ENCODE data around the gene ANGEL2. TPM values are rescaled to one million over a fixed set of nuclear protein-coding genes. Genes with fewer than 3 reads are reported as not detected.

Gene ANGEL2
- total and polyA plus RNA-seq, 2 of the 13 experiments (the other 11 are each of a cell fraction or from before 2014, with no cell fraction given), result 12.3 to 25.4 TPM

- no peak for TF ChIP-seq FOXM1 (CRISPR knock-in tag; IDR thresholded peaks at IDR 0.05)
- TF ChIP-seq ZNF232 (CRISPR knock-in tag; IDR thresholded peaks at IDR 0.05; ENCODE audit: borderline replicate concordance), result peak; percentile 86
- no peak for TF ChIP-seq CENPBD1 (CRISPR knock-in tag; IDR thresholded peaks at IDR 0.05; ENCODE audit: borderline replicate concordance, low read depth)
- peak; percentile 75 for TF ChIP-seq MXD1 (CRISPR knock-in tag; IDR thresholded peaks at IDR 0.05)
These were observed at the start of gene ANGEL2 (continued) for GRCh38 chr1:213015099-213016050.

- no peak overlapping the region for H3K4me3 ChIP-seq (replicated peaks in 1 of 3; ENCODE audit: insufficient read depth in 1 of 3, low read depth in 2 of 3, low read length in 3 of 3)
- no peaks in the 10 kb centered on the region for H3K27me3 ChIP-seq (ENCODE audit: control insufficient read depth in 1 of 2, insufficient read depth in 2 of 2, low read length in 2 of 2)
- ATAC-seq, result 0 out of 3 replicates have a peak, but pooled peaks have one; percentile 47
- H3K4me2 ChIP-seq (ENCODE audit: low read depth, low read length), result no peak overlapping the region
- H3K27ac ChIP-seq (ENCODE audit: extremely low read length, insufficient read depth, low read length), result no peak overlapping the region
- no peak for DNase-seq (ENCODE audit: low spot score)
- H3K9ac ChIP-seq (ENCODE audit: insufficient read depth, low read depth, low read length), result no peak overlapping the region
- no TSS peak for BruUV-seq (replicated peaks)
- peaks cover 22% of the 10 kb centered on the region for H3K4me1 ChIP-seq (ENCODE audit: insufficient read depth, low read length)
- WGBS (ENCODE audit: low lambda C conversion rate), result 100% methylated on average over 1 of the region's 1 CpG
- H3K9me3 ChIP-seq (ENCODE audit: low read length), result peaks cover 6% of the 10 kb centered on the region; the same call in 1 of the 2 replicates
- no peaks in the 10 kb centered on the region for H4K20me1 ChIP-seq (ENCODE audit: insufficient read depth, low read length)
- POLR2A ChIA-PET, result no interaction called here
- in situ Hi-C loops (cut with HindIII; ENCODE audit: extremely low pct_ligation_motif_present, low pct_unique_long_range_greater_than_20kb) (no loop called here), intact Hi-C loops (cut with micrococcal nuclease; ENCODE audit: unreplicated experiment) (no loop called here)
- peaks cover 0 to 4% of the 10 kb centered on the region in 2 experiments; a peak in 1 of 5 replicates for H3K36me3 ChIP-seq (replicated peaks in 1 of 2; ENCODE audit: control insufficient read depth in 1 of 2, insufficient read depth in 2 of 2, low read length in 2 of 2)
- no peak overlapping the region for H2AFZ ChIP-seq (ENCODE audit: low read length)
- peaks cover 74% of the 10 kb centered on the region for H3K79me2 ChIP-seq (ENCODE audit: insufficient read depth, low read length)
- CTCF ChIA-PET (ENCODE audit: low intra/inter-chr PET ratio, low total read pairs), result no interaction called here
- no peak for FAIRE-seq
- TF ChIP-seq ZNF280D (CRISPR knock-in tag; IDR thresholded peaks at IDR 0.05) (no peak), ZBTB26 (CRISPR knock-in tag; IDR thresholded peaks at IDR 0.05; ENCODE audit: borderline replicate concordance) (no peak), ZNF83 (CRISPR knock-in tag; IDR thresholded peaks at IDR 0.05; ENCODE audit: borderline replicate concordance) (no peak), ZNF317 (CRISPR knock-in tag; IDR thresholded peaks at IDR 0.05) (no peak)
- TF ChIP-seq, protein P1, sequence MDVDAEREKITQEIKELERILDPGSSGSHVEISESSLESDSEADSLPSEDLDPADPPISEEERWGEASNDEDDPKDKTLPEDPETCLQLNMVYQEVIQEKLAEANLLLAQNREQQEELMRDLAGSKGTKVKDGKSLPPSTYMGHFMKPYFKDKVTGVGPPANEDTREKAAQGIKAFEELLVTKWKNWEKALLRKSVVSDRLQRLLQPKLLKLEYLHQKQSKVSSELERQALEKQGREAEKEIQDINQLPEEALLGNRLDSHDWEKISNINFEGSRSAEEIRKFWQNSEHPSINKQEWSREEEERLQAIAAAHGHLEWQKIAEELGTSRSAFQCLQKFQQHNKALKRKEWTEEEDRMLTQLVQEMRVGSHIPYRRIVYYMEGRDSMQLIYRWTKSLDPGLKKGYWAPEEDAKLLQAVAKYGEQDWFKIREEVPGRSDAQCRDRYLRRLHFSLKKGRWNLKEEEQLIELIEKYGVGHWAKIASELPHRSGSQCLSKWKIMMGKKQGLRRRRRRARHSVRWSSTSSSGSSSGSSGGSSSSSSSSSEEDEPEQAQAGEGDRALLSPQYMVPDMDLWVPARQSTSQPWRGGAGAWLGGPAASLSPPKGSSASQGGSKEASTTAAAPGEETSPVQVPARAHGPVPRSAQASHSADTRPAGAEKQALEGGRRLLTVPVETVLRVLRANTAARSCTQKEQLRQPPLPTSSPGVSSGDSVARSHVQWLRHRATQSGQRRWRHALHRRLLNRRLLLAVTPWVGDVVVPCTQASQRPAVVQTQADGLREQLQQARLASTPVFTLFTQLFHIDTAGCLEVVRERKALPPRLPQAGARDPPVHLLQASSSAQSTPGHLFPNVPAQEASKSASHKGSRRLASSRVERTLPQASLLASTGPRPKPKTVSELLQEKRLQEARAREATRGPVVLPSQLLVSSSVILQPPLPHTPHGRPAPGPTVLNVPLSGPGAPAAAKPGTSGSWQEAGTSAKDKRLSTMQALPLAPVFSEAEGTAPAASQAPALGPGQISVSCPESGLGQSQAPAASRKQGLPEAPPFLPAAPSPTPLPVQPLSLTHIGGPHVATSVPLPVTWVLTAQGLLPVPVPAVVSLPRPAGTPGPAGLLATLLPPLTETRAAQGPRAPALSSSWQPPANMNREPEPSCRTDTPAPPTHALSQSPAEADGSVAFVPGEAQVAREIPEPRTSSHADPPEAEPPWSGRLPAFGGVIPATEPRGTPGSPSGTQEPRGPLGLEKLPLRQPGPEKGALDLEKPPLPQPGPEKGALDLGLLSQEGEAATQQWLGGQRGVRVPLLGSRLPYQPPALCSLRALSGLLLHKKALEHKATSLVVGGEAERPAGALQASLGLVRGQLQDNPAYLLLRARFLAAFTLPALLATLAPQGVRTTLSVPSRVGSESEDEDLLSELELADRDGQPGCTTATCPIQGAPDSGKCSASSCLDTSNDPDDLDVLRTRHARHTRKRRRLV (CRISPR knock-in tag; IDR thresholded peaks at IDR 0.05), result no peak
These were observed 45.6 kb upstream of the ANGEL2 start for GRCh38 chr1:213061263-213061662.

Measured in HepG2 (cell line).